Amniotic stem cell (primary cell): ENCODE results near the gene SH3GL3.

Experiments used
- DNase-seq: peaks from one replicate; lab custom pipeline; 2025; lab: John Stamatoyannopoulos, UW

Gene SH3GL3

GRCh38 chr15:83446904-83447709 is at the start of gene SH3GL3:
Gene SH3GL3 (plus strand): TSS chr15:83447341. CDS start chr15:83447534, 193 bp downstream.
- DNase-seq = peak; percentile 23

- DNase-seq = no peak
Observed at GRCh38 chr15:83398626-83399025, 48.5 kb upstream of the SH3GL3 start.

GRCh38 chr15:83404121-83404520 is 43.0 kb upstream of the SH3GL3 start:
- no peak for DNase-seq

GRCh38 chr15:83410532-83410931 is 36.6 kb upstream of the SH3GL3 start:
- no peak for DNase-seq

GRCh38 chr15:83413054-83413719 is 34.0 kb upstream of the SH3GL3 start:
- DNase-seq = no peak

- DNase-seq = no peak
Observed at GRCh38 chr15:83422081-83422480, 25.1 kb upstream of the SH3GL3 start.

- no peak for DNase-seq
Observed at GRCh38 chr15:83422541-83422940, 24.6 kb upstream of the SH3GL3 start.

- DNase-seq = no peak
Observed at GRCh38 chr15:83424101-83424500, 23.0 kb upstream of the SH3GL3 start.

GRCh38 chr15:83430441-83430840 is 16.7 kb upstream of the SH3GL3 start:
- no peak for DNase-seq

GRCh38 chr15:83431521-83431920 is 15.6 kb upstream of the SH3GL3 start:
- no peak for DNase-seq

- DNase-seq = no peak
Observed at GRCh38 chr15:83435202-83435601, 11.9 kb upstream of the SH3GL3 start.

GRCh38 chr15:83435782-83436181 is 11.4 kb upstream of the SH3GL3 start:
- DNase-seq = no peak

GRCh38 chr15:83436513-83437158 is 10.5 kb upstream of the SH3GL3 start:
- peak; percentile 40 for DNase-seq

- no peak for DNase-seq
Observed at GRCh38 chr15:83443076-83443847, 3.9 kb upstream of the SH3GL3 start.

GRCh38 chr15:83444936-83445335 is 2.2 kb upstream of the SH3GL3 start:
- no peak for DNase-seq

- no peak for DNase-seq
Observed at GRCh38 chr15:83445643-83446042, 1.5 kb upstream of the SH3GL3 start.

- DNase-seq = no peak
Observed at GRCh38 chr15:83446417-83446816, 724 bp upstream of the SH3GL3 start.

GRCh38 chr15:83449250-83449671 is 2.1 kb downstream of the SH3GL3 start:
- no peak for DNase-seq

GRCh38 chr15:83449937-83450506 is 2.9 kb downstream of the SH3GL3 start:
- DNase-seq = no peak

- DNase-seq = no peak
Observed at GRCh38 chr15:83457149-83457548, 10.0 kb downstream of the SH3GL3 start.

GRCh38 chr15:83458381-83458780 is 11.2 kb downstream of the SH3GL3 start:
- no peak for DNase-seq

- DNase-seq = no peak
Observed at GRCh38 chr15:83462026-83462425, 14.9 kb downstream of the SH3GL3 start.
